HG02678 (cell line): Measurements from ENCODE around the gene SS18.

Experiments used
- ATAC-seq: cut with Tn5 transposase; IDR thresholded peaks from one replicate; pipeline ENCODE4 v1.9.1; 2021; ENCODE audit warnings: mild to moderate bottlenecking, moderate library complexity; ENCODE audit not compliant: unreplicated experiment

SS18 gene

GRCh38 chr18:26073758-26074157 lies 16.7 kb downstream of the SS18 start:
- no peak for ATAC-seq

- no peak for ATAC-seq
Measured at GRCh38 chr18:26071725-26072124, 18.7 kb downstream of the SS18 start.

GRCh38 chr18:26071020-26071419 lies 19.4 kb downstream of the SS18 start:
- no peak for ATAC-seq

GRCh38 chr18:26059357-26059756 lies 31.1 kb downstream of the SS18 start:
- ATAC-seq, result no peak

- no peak for ATAC-seq
Measured at GRCh38 chr18:26057344-26057773, 33.1 kb downstream of the SS18 start.

- no peak for ATAC-seq
Measured at GRCh38 chr18:26056291-26056690, 34.1 kb downstream of the SS18 start.

- ATAC-seq, result no peak
Measured at GRCh38 chr18:26052505-26052904, 37.9 kb downstream of the SS18 start.

- no peak for ATAC-seq
Measured at GRCh38 chr18:26051843-26052242, 38.6 kb downstream of the SS18 start.

- ATAC-seq, result no peak
Measured at GRCh38 chr18:26046419-26047077, 43.9 kb downstream of the SS18 start.

- no peak for ATAC-seq
Measured at GRCh38 chr18:26044807-26045206, 45.6 kb downstream of the SS18 start.

GRCh38 chr18:26040051-26040656 lies 50.3 kb downstream of the SS18 start:
- no peak for ATAC-seq

GRCh38 chr18:26039203-26039602 lies 51.2 kb downstream of the SS18 start:
- ATAC-seq, result no peak

- ATAC-seq, result no peak
Measured at GRCh38 chr18:26036635-26037034, 53.8 kb downstream of the SS18 start.

GRCh38 chr18:26034850-26035497 lies 55.4 kb downstream of the SS18 start:
- no peak for ATAC-seq

GRCh38 chr18:26022585-26022984 lies 67.8 kb downstream of the SS18 start:
- no peak for ATAC-seq

- ATAC-seq, result no peak
Measured at GRCh38 chr18:26021061-26021754, 69.2 kb downstream of the SS18 start.

GRCh38 chr18:26017929-26018328 lies 72.5 kb downstream of the SS18 start:
- no peak for ATAC-seq

- no peak for ATAC-seq
Measured at GRCh38 chr18:26014462-26014861, 76.0 kb downstream of the SS18 start.

- ATAC-seq, result no peak
Measured at GRCh38 chr18:26008619-26009018, 81.8 kb downstream of the SS18 start.

GRCh38 chr18:26008096-26008495 lies 82.3 kb downstream of the SS18 start:
- no peak for ATAC-seq

- ATAC-seq, result no peak
Measured at GRCh38 chr18:26005950-26006349, 84.5 kb downstream of the SS18 start.

- no peak for ATAC-seq
Measured at GRCh38 chr18:26004832-26005231, 85.6 kb downstream of the SS18 start.
